HepG2 (cell line): Measurements from ENCODE around the gene TSPAN31. TPM values are rescaled to one million over a fixed set of nuclear protein-coding genes. Genes with fewer than 3 reads are reported as not detected.

Source experiments
- ATAC-seq: fragments of 200-7000 bp; cut with Tn5 transposase; 3 replicates; pipeline ENCODE4 v1.9.1; 2020; ENCODE audit warnings: mild to moderate bottlenecking, moderate library complexity
- BruUV-seq: library from RNA; stranded (reverse); fragments of 400-500 nt; replicated peaks from 2 replicates; lab custom pipeline; 2021; lab: Mats Ljungman, UMichigan
- CTCF ChIA-PET: fragments of 300-600 bp; formaldehyde crosslinking; extraction: SDS; loops from one replicate; lab custom pipeline; 2021; ENCODE audit warnings: low total read pairs, inconsistent platforms, low intra/inter-chr PET ratio; lab: Yijun Ruan, JAX
- POLR2A ChIA-PET: fragments of 350-600 bp; sonication (Branson Sonifier 250); formaldehyde crosslinking; loops from one replicate; lab custom pipeline; 2020; ENCODE audit warnings: antibody characterized with exemption, inconsistent platforms; lab: Yijun Ruan, JAX
- DNase-seq: peaks from one replicate; pipeline ENCODE4 v3.0.0-alpha.2; 2015; ENCODE audit warnings: low spot score
- FAIRE-seq: peaks from 3 replicates; lab custom pipeline; 2011; peaks lifted over from hg19 to GRCh38; lab: Jason Lieb, UNC
- H2AFZ ChIP-seq: one replicate; pipeline ENCODE4 v1.6.1; 2011; ENCODE audit warnings: low read length, inconsistent platforms
- H3K27ac ChIP-seq: fragments of 300-600 bp; 3 replicates; pipeline ENCODE4 v1.8.0; 2011; ENCODE audit warnings: mixed run types, mild to moderate bottlenecking, mixed read lengths, low read length, inconsistent platforms; ENCODE audit not compliant: insufficient read depth; ENCODE audit errors: extremely low read length
- H3K27me3 ChIP-seq, 2 experiments: fragments of 200-600 bp in 1 of 2; 2 replicates in 1 of 2; 3 replicates in 1 of 2; pipeline versions ENCODE4 v1.6.0 to v1.8.0; 2011; ENCODE audit warnings: low read length in 2 of 2, mild to moderate bottlenecking in 2 of 2, moderate library complexity in 2 of 2, inconsistent platforms in 1 of 2; ENCODE audit not compliant: insufficient read depth in 2 of 2, control insufficient read depth in 1 of 2
- H3K36me3 ChIP-seq, 2 experiments: fragments of 200-600 bp in 1 of 2; replicated peaks in 1 of 2; 2 replicates in 1 of 2; 3 replicates in 1 of 2; pipeline versions ENCODE4 v1.5.1 to v1.8.0; 2011; ENCODE audit warnings: low read length in 2 of 2, inconsistent platforms in 1 of 2; ENCODE audit not compliant: insufficient read depth in 2 of 2, control insufficient read depth in 1 of 2
- H3K4me1 ChIP-seq: 2 replicates; pipeline ENCODE4 v1.5.1; 2012; ENCODE audit warnings: low read length, inconsistent platforms; ENCODE audit not compliant: insufficient read depth
- H3K4me2 ChIP-seq: 2 replicates; pipeline ENCODE4 v1.6.0; 2011; ENCODE audit warnings: low read depth, low read length, inconsistent platforms
- H3K4me3 ChIP-seq, 3 experiments: fragments of 200-600 bp in 1 of 3; sonication (generic), shearing (Covaris generic) in 1 of 3; replicated peaks in 1 of 3; 2 replicates each; pipeline ENCODE4 v1.5.1; 2011 to 2016; ENCODE audit warnings: low read length in 3 of 3, inconsistent platforms in 2 of 3, low read depth in 2 of 3, mild to moderate bottlenecking in 2 of 3, control low read depth in 1 of 3, mixed read lengths in 1 of 3; ENCODE audit not compliant: insufficient read depth in 1 of 3
- H3K79me2 ChIP-seq: one replicate; pipeline ENCODE4 v1.6.1; 2011; ENCODE audit warnings: low read length, inconsistent platforms; ENCODE audit not compliant: insufficient read depth
- H3K9ac ChIP-seq: 2 replicates; pipeline ENCODE4 v1.6.0; 2011; ENCODE audit warnings: mild to moderate bottlenecking, low read depth, low read length, inconsistent platforms; ENCODE audit not compliant: insufficient read depth
- H3K9me3 ChIP-seq: 2 replicates; pipeline ENCODE4 v1.5.1; 2012; ENCODE audit warnings: mild to moderate bottlenecking, low read length
- H4K20me1 ChIP-seq: 2 replicates; pipeline ENCODE4 v1.6.0; 2011; ENCODE audit warnings: inconsistent platforms, mild to moderate bottlenecking, low read length, moderate library complexity; ENCODE audit not compliant: insufficient read depth
- AGO2 ChIP-seq: fragments of 200-400 bp; formaldehyde crosslinking; optimal IDR thresholded peaks from 2 replicates; pipeline ENCODE3; 2017; ENCODE audit warnings: mild to moderate bottlenecking, low read depth, low read length, moderate library complexity
- ARNT ChIP-seq: fragments of 450-650 bp; IDR thresholded peaks from 2 replicates; pipeline ENCODE4 v1.6.1; 2017
- BCLAF1 ChIP-seq: fragments of 450-650 bp; IDR thresholded peaks from 2 replicates; pipeline ENCODE4 v1.6.1; 2017; ENCODE audit warnings: mild to moderate bottlenecking
- ELF4 ChIP-seq: sonication (generic); formaldehyde crosslinking; IDR thresholded peaks from 2 replicates; pipeline ENCODE4 v1.5.0; 2020; ENCODE audit warnings: missing genetic modification reagents, mild to moderate bottlenecking, moderate library complexity, borderline replicate concordance
- FIP1L1 ChIP-seq: fragments of 200-400 bp; formaldehyde crosslinking; IDR thresholded peaks from 2 replicates; pipeline ENCODE4 v1.6.1; 2018; ENCODE audit warnings: low read depth, mild to moderate bottlenecking, low read length, moderate library complexity, borderline replicate concordance; ENCODE audit not compliant: insufficient read depth
- GTF2F1 ChIP-seq: fragments of 150-350 bp; IDR thresholded peaks from 2 replicates; pipeline ENCODE4 v1.6.1; 2014; ENCODE audit warnings: low read length
- SKIL ChIP-seq: sonication (generic); formaldehyde crosslinking; IDR thresholded peaks from 2 replicates; pipeline ENCODE4 v1.8.0; 2022; ENCODE audit warnings: missing genetic modification reagents, mild to moderate bottlenecking, moderate library complexity, borderline replicate concordance
- SMC3 ChIP-seq: IDR thresholded peaks from 2 replicates; pipeline ENCODE4 v1.6.1; 2011; ENCODE audit warnings: low read length, improper control_type of control experiment
- TP53 ChIP-seq: sonication (generic); formaldehyde crosslinking; conservative IDR thresholded peaks from 2 replicates; pipeline ENCODE4 v1.4.0; 2020; ENCODE audit warnings: missing genetic modification reagents
- ZNF678 ChIP-seq: sonication (generic); formaldehyde crosslinking; IDR thresholded peaks from 2 replicates; pipeline ENCODE4 v1.4.0; 2020; ENCODE audit warnings: mild to moderate bottlenecking, missing genetic modification reagents
- ZNF703 ChIP-seq: sonication (generic); formaldehyde crosslinking; IDR thresholded peaks from 2 replicates; pipeline ENCODE4 v1.5.1; 2020; ENCODE audit warnings: missing genetic modification reagents, mild to moderate bottlenecking, moderate library complexity, borderline replicate concordance
- WGBS: methylation state at CpG from one replicate; pipeline ENCODE4 v1.1.6; 2017; ENCODE audit warnings: low lambda C conversion rate; 5-methylcytosine and 5-hydroxymethylcytosine counted together
- in situ Hi-C: cut with HindIII; loops from 2 replicates; pipeline ENCODE4 v1.10.0; 2017; ENCODE audit warnings: low pct_unique_long_range_greater_than_20kb; ENCODE audit not compliant: extremely low pct_ligation_motif_present
- intact Hi-C: fragments of 100-400 bp; cut with micrococcal nuclease; formaldehyde crosslinking; loops from one replicate; pipeline ENCODE4 v1.10.0; 2022; ENCODE audit not compliant: unreplicated experiment
- polyA plus RNA-seq, 8 experiments: library from polyadenylated mRNA; depleted of rRNA in 3 of 8; stranded (reverse) in 7 of 8; unstranded in 1 of 8; fragments of >200 nt; fragmentation: Illumina TruSeq in 4 of 8; extraction: Trizol in 4 of 8; gene quantifications; 2 replicates each; pipeline versions ENCODE4 v1.2.1 to v1.2.3, GENCODE V29; 2011 to 2016; ENCODE audit warnings: low read depth in 4 of 8, missing spikeins in 1 of 8, mixed read lengths in 1 of 8; ENCODE audit not compliant: insufficient read depth in 1 of 8
- total RNA-seq, 5 experiments: library from RNA; depleted of rRNA; stranded (reverse); fragments of >200 nt; fragmentation: Illumina TruSeq; extraction: Trizol; gene quantifications; 2 replicates each; pipeline ENCODE4 v1.2.3, GENCODE V29; 2016; ENCODE audit warnings: low read depth in 1 of 5

The TSPAN31 gene
- total and polyA plus RNA-seq, 2 of the 13 experiments (the other 11 are each of a cell fraction or from before 2014, with no cell fraction given): 10.4 to 24.6 TPM

GRCh38 chr12:57722716-57723629, 21.9 kb upstream of the TSPAN31 start:
- WGBS: 68% methylated on average over 10 of the region's 11 CpGs
- no peaks in the 10 kb centered on the region for H3K9me3 ChIP-seq
- peaks cover 8 to 31% of the 10 kb centered on the region in 2 experiments for H3K36me3 ChIP-seq
- ATAC-seq (no peak), DNase-seq (no peak), FAIRE-seq (no peak)
- no peak overlapping the region for H3K4me3 ChIP-seq
- no peak overlapping the region for H3K27ac ChIP-seq
- H3K4me2 ChIP-seq: no peak overlapping the region
- in situ Hi-C loops (no loop called here), intact Hi-C loops (no loop called here)
- peak; percentile 58 for TF ChIP-seq AGO2
- no peak for TF ChIP-seq ZNF678 (CRISPR knock-in tag)
- CTCF ChIA-PET: no interaction called here
- H3K4me1 ChIP-seq: peaks cover 9% of the 10 kb centered on the region; the same call in 1 of the 2 replicates
- BruUV-seq: no TSS peak
- H3K9ac ChIP-seq: no peak overlapping the region
- H3K79me2 ChIP-seq: no peaks in the 10 kb centered on the region
- no peak overlapping the region for H2AFZ ChIP-seq
- H3K27me3 ChIP-seq: no peaks in the 10 kb centered on the region; a peak in 1 of 5 replicates
- no peaks in the 10 kb centered on the region for H4K20me1 ChIP-seq
- POLR2A ChIA-PET: no interaction called here

- TF ChIP-seq FIP1L1 (no peak), SKIL (CRISPR knock-in tag) (no peak), SMC3 (no peak), ARNT (no peak), BCLAF1 (no peak), ZNF703 (no peak), TP53 (CRISPR knock-in tag) (no peak), GTF2F1 (no peak), ELF4 (CRISPR knock-in tag) (no peak)
- Histone ChIP-seq H3K36me3 (peaks cover 5 to 24% of the 10 kb centered on the region in 2 experiments), H3K27me3 (no peaks in the 10 kb centered on the region; a peak in 1 of 5 replicates), H3K9ac (no peak overlapping the region), H2AFZ (no peak overlapping the region), H3K4me1 (peaks cover 9% of the 10 kb centered on the region; the same call in 1 of the 2 replicates), H3K9me3 (no peaks in the 10 kb centered on the region), H3K79me2 (no peaks in the 10 kb centered on the region), H3K27ac (no peak overlapping the region), H3K4me2 (no peak overlapping the region), H3K4me3 (no peak overlapping the region), H4K20me1 (no peaks in the 10 kb centered on the region)
- no peak for FAIRE-seq
- 32% methylated on average over 2 of the region's 2 CpGs for WGBS
- no TSS peak for BruUV-seq
- intact Hi-C loops (no loop called here), in situ Hi-C loops (no loop called here)
- POLR2A ChIA-PET: interaction anchor here (0.6 kb wide), 1 partner anchor 138 kb away, joined by 3 read pairs; no protein-coding TSS in a partner anchor
- DNase-seq: no peak
- CTCF ChIA-PET: no interaction called here
- no peak for ATAC-seq
Observed at GRCh38 chr12:57723630-57723962, 21.2 kb upstream of the TSPAN31 start.
